NT2/D1 (cell line): ENCODE data around the gene HS2ST1.

Experiments
- DNase-seq: peaks from one replicate; pipeline ENCODE4 v3.0.0-alpha.2; 2011; ENCODE audit warnings: low read depth, low spot score
- H3K27me3 ChIP-seq: 2 replicates; pipeline ENCODE4 v1.6.0; 2011; ENCODE audit warnings: mild to moderate bottlenecking; ENCODE audit not compliant: insufficient read length, insufficient read depth
- H3K36me3 ChIP-seq: 2 replicates; pipeline ENCODE4 v1.6.1; 2011; ENCODE audit warnings: mild to moderate bottlenecking, low read length, mixed read lengths; ENCODE audit not compliant: insufficient read depth, insufficient read length
- H3K4me1 ChIP-seq: 2 replicates; pipeline ENCODE4 v1.5.1; 2011; ENCODE audit not compliant: insufficient read depth, insufficient read length
- H3K4me3 ChIP-seq: 2 replicates; pipeline ENCODE4 v1.5.1; 2011; ENCODE audit warnings: low read depth; ENCODE audit not compliant: insufficient read length
- H3K9ac ChIP-seq: 2 replicates; pipeline ENCODE4 v1.6.0; 2011; ENCODE audit warnings: low read depth; ENCODE audit not compliant: insufficient read length
- H3K9me3 ChIP-seq: 2 replicates; pipeline ENCODE4 v1.5.1; 2011; ENCODE audit warnings: mild to moderate bottlenecking, low read length; ENCODE audit not compliant: insufficient read depth
- SUZ12 ChIP-seq: IDR thresholded peaks from 2 replicates; pipeline ENCODE4 v1.6.1; 2011; ENCODE audit not compliant: insufficient read length, insufficient read depth; ENCODE audit errors: extremely low read depth
- YY1 ChIP-seq: IDR thresholded peaks from 2 replicates; pipeline ENCODE4 v1.6.1; 2011; ENCODE audit not compliant: insufficient read length, insufficient read depth
- ZNF274 ChIP-seq: IDR thresholded peaks from 2 replicates; pipeline ENCODE4 v1.6.1; 2011; ENCODE audit warnings: mild to moderate bottlenecking, low read depth, low read length

HS2ST1 gene

GRCh38 chr1:86913896-86914600, 387 bp upstream of the HS2ST1 start, which contains the start of gene SELENOF:
TSS of gene SELENOF (minus strand) at chr1:86914126. CDS start at chr1:86914111, 15 bp downstream.
- Histone ChIP-seq H3K27me3 (no peaks in the 10 kb centered on the region), H3K9ac (peak within 1 kb of the TSS; percentile 99), H3K4me3 (peak within 1 kb of the TSS; percentile 93), H3K9me3 (no peaks in the 10 kb centered on the region), H3K36me3 (peaks cover 27% of the 10 kb centered on the region), H3K4me1 (no peaks in the 10 kb centered on the region)
- DNase-seq = peak; percentile 100
- no peak for TF ChIP-seq ZNF274
- TF ChIP-seq YY1 = peak; percentile 73
- TF ChIP-seq SUZ12 = no peak

GRCh38 chr1:86914998-86915736, 732 bp downstream of the HS2ST1 start:
- Histone ChIP-seq H3K27me3 (no peaks in the 10 kb centered on the region), H3K36me3 (peaks cover 21% of the 10 kb centered on the region)
- DNase-seq = peak; percentile 49

GRCh38 chr1:86915737-86916235, 1.4 kb downstream of the HS2ST1 start:
- H3K4me3 ChIP-seq = peak overlapping the region; percentile 83
- no peak for DNase-seq
- no peaks in the 10 kb centered on the region for H3K27me3 ChIP-seq
- H3K36me3 ChIP-seq = peaks cover 14% of the 10 kb centered on the region
- no peaks in the 10 kb centered on the region for H3K4me1 ChIP-seq
- TF ChIP-seq ZNF274 = no peak
- no peak for TF ChIP-seq YY1
- TF ChIP-seq SUZ12 = no peak
- peak overlapping the region; percentile 93 for H3K9ac ChIP-seq
- H3K9me3 ChIP-seq = peaks cover 8% of the 10 kb centered on the region; the same call in 1 of the 2 replicates

More at GRCh38 chr1:86914998-86915736, 732 bp downstream of the HS2ST1 start:
- peak overlapping the region; percentile 93 for H3K9ac ChIP-seq
- peak overlapping the region; percentile 83 for H3K4me3 ChIP-seq
- no peak for TF ChIP-seq ZNF274
- TF ChIP-seq YY1 = no peak
- TF ChIP-seq SUZ12 = no peak
- 0 out of 2 replicates have a peak, but pooled peaks cover 2% of the 10 kb centered on the region for H3K9me3 ChIP-seq
- H3K4me1 ChIP-seq = no peaks in the 10 kb centered on the region

- Histone ChIP-seq H3K9ac (peak overlapping the region; percentile 7), H3K9me3 (peaks cover 17% of the 10 kb centered on the region), H3K27me3 (no peaks in the 10 kb centered on the region), H3K4me3 (no peak overlapping the region), H3K4me1 (no peaks in the 10 kb centered on the region), H3K36me3 (peaks cover 7% of the 10 kb centered on the region)
- no peak for DNase-seq
- TF ChIP-seq SUZ12 (no peak), ZNF274 (no peak), YY1 (no peak)
Observed at GRCh38 chr1:86916752-86917151, 2.3 kb downstream of the HS2ST1 start.

- H3K4me3 ChIP-seq = no peak overlapping the region
- H3K9me3 ChIP-seq = peaks cover 52% of the 10 kb centered on the region
- no peaks in the 10 kb centered on the region for H3K27me3 ChIP-seq
- H3K4me1 ChIP-seq = no peaks in the 10 kb centered on the region
- H3K9ac ChIP-seq = no peak overlapping the region
- no peak for DNase-seq
- no peaks in the 10 kb centered on the region for H3K36me3 ChIP-seq
- TF ChIP-seq SUZ12 = no peak
Observed at GRCh38 chr1:86922445-86922844, 8.0 kb downstream of the HS2ST1 start.

GRCh38 chr1:86924324-86924960, 10.0 kb downstream of the HS2ST1 start:
- H3K27me3 ChIP-seq = no peaks in the 10 kb centered on the region
- H3K9ac ChIP-seq = no peak overlapping the region
- no peak for DNase-seq
- H3K36me3 ChIP-seq = no peaks in the 10 kb centered on the region
- no peaks in the 10 kb centered on the region for H3K4me1 ChIP-seq
- H3K4me3 ChIP-seq = no peak overlapping the region
- H3K9me3 ChIP-seq = peaks cover 52% of the 10 kb centered on the region
- TF ChIP-seq SUZ12 (no peak), ZNF274 (no peak), YY1 (no peak)

- Histone ChIP-seq H3K27me3 (no peaks in the 10 kb centered on the region), H3K4me3 (no peak overlapping the region), H3K4me1 (no peaks in the 10 kb centered on the region), H3K9me3 (peaks cover 45% of the 10 kb centered on the region), H3K9ac (no peak overlapping the region), H3K36me3 (no peaks in the 10 kb centered on the region)
- TF ChIP-seq YY1 = no peak
- TF ChIP-seq ZNF274 = no peak
- no peak for TF ChIP-seq SUZ12
- no peak for DNase-seq
Observed at GRCh38 chr1:86925742-86926141, 11.3 kb downstream of the HS2ST1 start.
